H1 (cell line): ENCODE measurements around the gene C5orf58. TPM values are rescaled to one million over a fixed set of nuclear protein-coding genes. Genes with fewer than 3 reads are reported as not detected.

ENCODE experiments used
- CTCF ChIA-PET: fragments of 300-600 bp; sonication (Branson Sonifier 250); formaldehyde crosslinking; loops from one replicate; lab custom pipeline; 2021; ENCODE audit not compliant: partially characterized antibody; lab: Charles Lee
- POLR2A ChIA-PET: fragments of 300-600 bp; sonication (Branson Sonifier 250); formaldehyde crosslinking; loops from one replicate; lab custom pipeline; 2021; ENCODE audit warnings: inconsistent platforms; ENCODE audit not compliant: partially characterized antibody; lab: Charles Lee
- DNase-seq, 2 experiments: peaks; one replicate each; pipeline versions ENCODE4 v3.0.0 to v3.0.0-alpha.2; 2010 to 2022; ENCODE audit warnings: low spot score in 2 of 2, low read depth in 1 of 2, mixed read lengths in 1 of 2
- FAIRE-seq: peaks from 2 replicates; lab custom pipeline; 2011; peaks lifted over from hg19 to GRCh38; lab: Jason Lieb, UNC
- H2AFZ ChIP-seq: 2 replicates; pipeline ENCODE4 v1.8.1; 2012; ENCODE audit warnings: low read length, inconsistent platforms
- H2AK5ac ChIP-seq: 2 replicates; pipeline ENCODE4 v1.6.1; 2013; ENCODE audit warnings: low read depth, low read length
- H2BK120ac ChIP-seq: replicated peaks from 2 replicates; pipeline ENCODE3; 2013; ENCODE audit warnings: low read depth, low read length, inconsistent platforms
- H2BK12ac ChIP-seq: 2 replicates; pipeline ENCODE4 v1.6.1; 2013; ENCODE audit warnings: low read depth, low read length
- H2BK15ac ChIP-seq: 2 replicates; pipeline ENCODE4 v1.6.1; 2013; ENCODE audit warnings: low read length
- H2BK20ac ChIP-seq: 2 replicates; pipeline ENCODE4 v1.6.1; 2013; ENCODE audit warnings: low read length
- H2BK5ac ChIP-seq: 2 replicates; pipeline ENCODE4 v1.6.1; 2013; ENCODE audit warnings: low read depth, low read length
- H3K14ac ChIP-seq: 2 replicates; pipeline ENCODE4 v1.6.1; 2013; ENCODE audit warnings: inconsistent platforms; ENCODE audit not compliant: insufficient read length
- H3K18ac ChIP-seq: 2 replicates; pipeline ENCODE4 v1.6.1; 2013; ENCODE audit warnings: low read length; ENCODE audit errors: extremely low read depth
- H3K23ac ChIP-seq: 2 replicates; pipeline ENCODE4 v1.6.1; 2013; ENCODE audit warnings: inconsistent platforms; ENCODE audit not compliant: insufficient read length
- H3K23me2 ChIP-seq: 2 replicates; pipeline ENCODE4 v1.6.1; 2013; ENCODE audit warnings: low read depth, low read length
- H3K27ac ChIP-seq: 2 replicates; pipeline ENCODE4 v1.6.1; 2011; ENCODE audit warnings: low read depth, low read length, inconsistent platforms
- H3K27me3 ChIP-seq, 4 experiments: replicated peaks in 1 of 4; 1 replicate in 1 of 4; 2 replicates in 3 of 4; pipeline versions ENCODE4 v1.6.1 to v1.8.1; 2011 to 2013; ENCODE audit warnings: low read length in 3 of 4, mild to moderate bottlenecking in 3 of 4, inconsistent platforms in 2 of 4, mixed read lengths in 2 of 4, moderate library complexity in 1 of 4; ENCODE audit not compliant: control insufficient read depth in 3 of 4, insufficient read depth in 3 of 4; ENCODE audit errors: extremely low read depth in 1 of 4
- H3K36me3 ChIP-seq, 4 experiments: 2 replicates each; pipeline versions ENCODE4 v1.6.1 to v1.8.1; 2011 to 2013; ENCODE audit warnings: mild to moderate bottlenecking in 4 of 4, low read length in 3 of 4, moderate library complexity in 2 of 4, control low read depth in 1 of 4, inconsistent platforms in 1 of 4; ENCODE audit not compliant: insufficient read depth in 4 of 4, control insufficient read depth in 2 of 4
- H3K4ac ChIP-seq: replicated peaks from 2 replicates; pipeline ENCODE3; 2013; ENCODE audit warnings: low read length, low read depth, mixed read lengths, inconsistent platforms; ENCODE audit not compliant: insufficient read length
- H3K4me1 ChIP-seq, 4 experiments: replicated peaks in 1 of 4; 1 replicate in 1 of 4; 2 replicates in 3 of 4; pipeline versions ENCODE4 v1.6.1 to v1.8.1; 2011 to 2013; ENCODE audit warnings: low read length in 3 of 4, inconsistent platforms in 2 of 4, mixed read lengths in 1 of 4; ENCODE audit not compliant: insufficient read depth in 4 of 4, control insufficient read depth in 3 of 4
- H3K4me2 ChIP-seq, 2 experiments: 2 replicates each; pipeline versions ENCODE4 v1.6.1 to v1.8.1; 2011 to 2013; ENCODE audit warnings: low read depth in 2 of 2, low read length in 2 of 2, control low read depth in 1 of 2, inconsistent platforms in 1 of 2, mild to moderate bottlenecking in 1 of 2; ENCODE audit not compliant: insufficient read depth in 1 of 2
- H3K4me3 ChIP-seq, 4 experiments: fragments of 200-600, 300-600 bp in 1 of 4; sonication (generic), shearing (Covaris generic), sonication (Bioruptor Twin) in 1 of 4; 2 replicates each; pipeline versions ENCODE4 v1.5.1 to v1.8.1; 2011 to 2016; ENCODE audit warnings: low read length in 4 of 4, low read depth in 3 of 4, control low read depth in 2 of 4, inconsistent platforms in 2 of 4, mild to moderate bottlenecking in 2 of 4, mixed read lengths in 1 of 4, moderate library complexity in 1 of 4; ENCODE audit not compliant: insufficient read depth in 2 of 4; ENCODE audit errors: extremely low read depth in 1 of 4
- H3K56ac ChIP-seq: replicated peaks from 2 replicates; pipeline ENCODE3; 2013; ENCODE audit warnings: low read depth, mild to moderate bottlenecking, mixed read lengths, low read length, inconsistent platforms; ENCODE audit not compliant: insufficient read length
- H3K79me1 ChIP-seq: 2 replicates; pipeline ENCODE4 v1.6.1; 2013; ENCODE audit warnings: low read depth, low read length, control low read depth
- H3K79me2 ChIP-seq, 2 experiments: 2 replicates each; pipeline versions ENCODE4 v1.6.1 to v1.8.1; 2012 to 2013; ENCODE audit warnings: low read length in 2 of 2, mild to moderate bottlenecking in 2 of 2, inconsistent platforms in 1 of 2; ENCODE audit not compliant: insufficient read depth in 2 of 2, control insufficient read depth in 1 of 2
- H3K9ac ChIP-seq, 4 experiments: replicated peaks in 1 of 4; 1 replicate in 1 of 4; 2 replicates in 3 of 4; pipeline versions ENCODE4 v1.6.1 to v1.8.1; 2011 to 2013; ENCODE audit warnings: low read depth in 3 of 4, low read length in 3 of 4, control low read depth in 2 of 4, mild to moderate bottlenecking in 2 of 4, moderate library complexity in 2 of 4, inconsistent platforms in 1 of 4; ENCODE audit errors: extremely low read depth in 1 of 4
- H3K9me3 ChIP-seq, 2 experiments: 2 replicates each; pipeline versions ENCODE4 v1.6.1 to v1.8.1; 2012 to 2013; ENCODE audit warnings: mild to moderate bottlenecking in 2 of 2, moderate library complexity in 2 of 2, control low read depth in 1 of 2, inconsistent platforms in 1 of 2, low read depth in 1 of 2, low read length in 1 of 2, mixed read lengths in 1 of 2; ENCODE audit not compliant: insufficient read depth in 2 of 2
- H4K20me1 ChIP-seq, 2 experiments: replicated peaks in 1 of 2; 2 replicates each; pipeline versions ENCODE3 to v1.8.1; 2011 to 2013; ENCODE audit warnings: inconsistent platforms in 2 of 2, low read length in 2 of 2, mild to moderate bottlenecking in 1 of 2; ENCODE audit not compliant: insufficient read depth in 2 of 2, control insufficient read depth in 1 of 2
- H4K5ac ChIP-seq: 2 replicates; pipeline ENCODE4 v1.6.1; 2013; ENCODE audit warnings: low read length, low read depth, mixed read lengths, inconsistent platforms; ENCODE audit not compliant: insufficient read length
- H4K8ac ChIP-seq: 2 replicates; pipeline ENCODE4 v1.8.0; 2013; ENCODE audit warnings: mild to moderate bottlenecking, moderate library complexity, low read length, inconsistent platforms; ENCODE audit not compliant: insufficient read depth; ENCODE audit errors: extremely low read depth
- H4K91ac ChIP-seq: replicated peaks from 2 replicates; pipeline ENCODE3; 2013; ENCODE audit warnings: low read length, mixed read lengths, inconsistent platforms; ENCODE audit not compliant: insufficient read length
- ATF3 ChIP-seq: IDR thresholded peaks from 2 replicates; pipeline ENCODE4 v1.6.1; 2011; ENCODE audit warnings: low read depth, mild to moderate bottlenecking, low read length; ENCODE audit not compliant: insufficient read depth
- CEBPB ChIP-seq: IDR thresholded peaks from 2 replicates; pipeline ENCODE4 v1.6.1; 2012; ENCODE audit warnings: low read depth, low read length
- CHD1 ChIP-seq: IDR thresholded peaks from 2 replicates; pipeline ENCODE4 v1.6.1; 2012; ENCODE audit warnings: low read depth, low read length, improper control_type of control experiment
- GABPA ChIP-seq: IDR thresholded peaks from 2 replicates; pipeline ENCODE4 v1.6.1; 2011; ENCODE audit warnings: mild to moderate bottlenecking, low read length, moderate library complexity, borderline replicate concordance; ENCODE audit not compliant: insufficient read depth
- MAX ChIP-seq: IDR thresholded peaks from 2 replicates; pipeline ENCODE4 v1.6.1; 2012; ENCODE audit warnings: inconsistent platforms
- RNF2 ChIP-seq: fragments of 200-900, 300-1000 bp; sonication (generic); IDR thresholded peaks from 2 replicates; pipeline ENCODE4 v1.7.1; 2016; ENCODE audit warnings: borderline replicate concordance, low read depth, mild to moderate bottlenecking, antibody characterized with exemption, low read length; ENCODE audit not compliant: poor library complexity, severe bottlenecking; ENCODE audit errors: missing control alignments
- SIN3A ChIP-seq, 2 experiments: IDR thresholded peaks in 1 of 2; conservative IDR thresholded peaks in 1 of 2; 2 replicates each; pipeline ENCODE4 v1.6.1; 2011 to 2012; ENCODE audit warnings: low read length in 2 of 2, improper control_type of control experiment in 1 of 2, low read depth in 1 of 2, mild to moderate bottlenecking in 1 of 2
- SIRT6 ChIP-seq: IDR thresholded peaks from one replicate; pipeline ENCODE4 v1.7.1; 2012; ENCODE audit warnings: low read length, inconsistent platforms
- WGBS, 2 experiments: shearing (Covaris generic) in 1 of 2; methylation state at CpG; one replicate each; pipeline versions ENCODE4 v1.1.6 to v1.1.7; 2013 to 2015; ENCODE audit warnings: low lambda C conversion rate in 2 of 2, mixed read lengths in 2 of 2, inconsistent platforms in 1 of 2, low coverage in 1 of 2, missing lambda C conversion rate in 1 of 2; ENCODE audit not compliant: insufficient replicate concordance in 2 of 2, insufficient coverage in 1 of 2, insufficient read length in 1 of 2; ENCODE audit errors: extremely low coverage in 1 of 2, missing lambda C conversion rate in 1 of 2; 5-methylcytosine and 5-hydroxymethylcytosine counted together
- polyA plus RNA-seq, 7 experiments: library from polyadenylated mRNA; depleted of rRNA in 3 of 7; stranded (reverse) in 5 of 7; unstranded in 2 of 7; fragments of >200 nt in 5 of 7; fragments of 200-250 nt in 2 of 7; gene quantifications; 1 replicate in 5 of 7; 2 replicates in 1 of 7; 4 replicates in 1 of 7; pipeline versions ENCODE4 v1.2.1 to v1.2.3, GENCODE V29; 2011 to 2013; ENCODE audit warnings: missing spikeins in 2 of 7, mixed read lengths in 2 of 7
- total RNA-seq: library from RNA; stranded (reverse); fragmentation: NEBNext Ultra II Directional; extraction: Animal tissue kit (Norgen Biotek cat#: 25700); gene quantifications from 2 replicates; pipeline ENCODE4 v1.2.1, GENCODE V29; 2021
- TF ChIP-seq, protein P1 (sequence below), 3 experiments: IDR thresholded peaks; 1 replicate in 2 of 3; 2 replicates in 1 of 3; pipeline versions ENCODE4 v1.5.1 to v1.6.1; 2011; ENCODE audit warnings: low read length in 3 of 3, mild to moderate bottlenecking in 3 of 3, inconsistent platforms in 2 of 3, low read depth in 1 of 3, moderate library complexity in 1 of 3; ENCODE audit not compliant: insufficient read depth in 1 of 3; ENCODE audit errors: control extremely low read depth in 1 of 3

The C5orf58 gene
- total and polyA plus RNA-seq, 2 of the 8 experiments (the other 6 are each of a cell fraction or from before 2014, with no cell fraction given): 0.24 to 1.6 TPM

DNA sequence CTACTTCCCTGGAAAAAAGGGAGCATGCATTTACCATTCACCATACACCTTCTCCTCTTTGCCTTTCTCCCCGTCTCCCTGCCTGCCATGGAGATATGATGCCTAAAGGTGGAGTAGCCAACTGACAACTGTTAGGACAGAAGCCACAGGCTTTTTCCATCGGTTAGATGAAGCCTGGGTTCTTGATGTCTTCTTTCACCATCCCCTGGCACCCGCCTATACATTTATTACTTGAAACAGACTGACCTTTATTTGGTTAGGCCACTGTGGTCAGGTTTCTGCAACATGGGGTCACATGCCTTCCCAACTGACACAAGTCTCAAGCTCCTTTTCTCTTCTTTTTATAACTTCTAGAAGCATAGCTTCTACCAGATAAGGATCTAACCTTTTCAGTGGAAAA lies 57.7 kb downstream of the C5orf58 start:
- no peak overlapping the region for H2AFZ ChIP-seq
- H2BK12ac ChIP-seq: no peak overlapping the region
- no peak overlapping the region for H2BK20ac ChIP-seq
- no peak overlapping the region for H3K4me2 ChIP-seq
- H3K14ac ChIP-seq: no peak overlapping the region
- H4K5ac ChIP-seq: no peak overlapping the region
- H4K8ac ChIP-seq: no peak overlapping the region
- H3K79me2 ChIP-seq: no peaks in the 10 kb centered on the region
- FAIRE-seq (no peak), DNase-seq (no peak)
- no peak overlapping the region for H3K56ac ChIP-seq
- H2BK5ac ChIP-seq: no peak overlapping the region
- no peak overlapping the region for H3K23ac ChIP-seq
- no peak overlapping the region for H3K27ac ChIP-seq
- H4K20me1 ChIP-seq: no peaks in the 10 kb centered on the region
- H2BK15ac ChIP-seq: no peak overlapping the region
- H3K9ac ChIP-seq: no peak overlapping the region
- 89% methylated on average over 3 of the region's 3 CpGs; no CpG with 5 or more reads in 1 of the 2 experiments for WGBS, 2 experiments
- H3K9me3 ChIP-seq: peaks cover 11 to 14% of the 10 kb centered on the region in 2 experiments; a peak in 3 of 4 replicates
- ChIA-PET POLR2A (no interaction called here), CTCF (interaction anchor here (1.1 to 2.7 kb wide), 2 partner anchors 8 to 16 kb away, joined by 3 to 12 read pairs; no protein-coding TSS in a partner anchor)
- H3K79me1 ChIP-seq: no peaks in the 10 kb centered on the region
- H3K4ac ChIP-seq: no peak overlapping the region
- no peak overlapping the region for H2BK120ac ChIP-seq
- H3K4me3 ChIP-seq: no peak overlapping the region
- H3K27me3 ChIP-seq: no peaks in the 10 kb centered on the region
- no peak overlapping the region for H4K91ac ChIP-seq
- no peaks in the 10 kb centered on the region for H3K23me2 ChIP-seq
- H3K18ac ChIP-seq: no peak overlapping the region
- H3K36me3 ChIP-seq: no peaks in the 10 kb centered on the region
- H3K4me1 ChIP-seq: peaks cover 2 to 10% (median 5%) of the 10 kb centered on the region in 4 experiments; a peak in 4 of 7 replicates
- no peak overlapping the region for H2AK5ac ChIP-seq
- TF ChIP-seq CEBPB: no peak
- TF ChIP-seq RNF2: no peak
- no peak for TF ChIP-seq CHD1
- TF ChIP-seq GABPA: no peak
- TF ChIP-seq, protein P1, sequence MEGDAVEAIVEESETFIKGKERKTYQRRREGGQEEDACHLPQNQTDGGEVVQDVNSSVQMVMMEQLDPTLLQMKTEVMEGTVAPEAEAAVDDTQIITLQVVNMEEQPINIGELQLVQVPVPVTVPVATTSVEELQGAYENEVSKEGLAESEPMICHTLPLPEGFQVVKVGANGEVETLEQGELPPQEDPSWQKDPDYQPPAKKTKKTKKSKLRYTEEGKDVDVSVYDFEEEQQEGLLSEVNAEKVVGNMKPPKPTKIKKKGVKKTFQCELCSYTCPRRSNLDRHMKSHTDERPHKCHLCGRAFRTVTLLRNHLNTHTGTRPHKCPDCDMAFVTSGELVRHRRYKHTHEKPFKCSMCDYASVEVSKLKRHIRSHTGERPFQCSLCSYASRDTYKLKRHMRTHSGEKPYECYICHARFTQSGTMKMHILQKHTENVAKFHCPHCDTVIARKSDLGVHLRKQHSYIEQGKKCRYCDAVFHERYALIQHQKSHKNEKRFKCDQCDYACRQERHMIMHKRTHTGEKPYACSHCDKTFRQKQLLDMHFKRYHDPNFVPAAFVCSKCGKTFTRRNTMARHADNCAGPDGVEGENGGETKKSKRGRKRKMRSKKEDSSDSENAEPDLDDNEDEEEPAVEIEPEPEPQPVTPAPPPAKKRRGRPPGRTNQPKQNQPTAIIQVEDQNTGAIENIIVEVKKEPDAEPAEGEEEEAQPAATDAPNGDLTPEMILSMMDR (IDR thresholded peaks at IDR 0.05; ENCODE audit: control extremely low read depth in 1 of 3, insufficient read depth in 1 of 3, low read depth in 1 of 3, low read length in 3 of 3): no peak
- TF ChIP-seq SIRT6: no peak
- no peak for TF ChIP-seq SIN3A (conservative IDR thresholded peaks at IDR 0.05 in 1 of 2, IDR thresholded peaks at IDR 0.05 in 1 of 2; ENCODE audit: low read depth in 1 of 2, low read length in 2 of 2)
- TF ChIP-seq ATF3: no peak
- TF ChIP-seq MAX: no peak
